ENCODE measurements around the gene GNB1L. TPM values are rescaled to one million over a fixed set of nuclear protein-coding genes. Genes with fewer than 3 reads are reported as not detected.

GNB1L gene
- total and polyA plus RNA-seq, 7 donors = 2.5 to 15.0 (median 5.3) TPM

- WGBS, 2 donors = 37 to 77% methylated on average over 21 of the region's 21 CpGs
- peaks cover 0 to 48% (median 33%) of the 10 kb centered on the region in 4 donors for H3K4me1 ChIP-seq
- TF ChIP-seq POLR2A (IDR thresholded peaks at IDR 0.05) (no peak), EP300 (IDR thresholded peaks at IDR 0.05) (no peak), POLR2AphosphoS5 (IDR thresholded peaks at IDR 0.05) (no peak), CTCF (IDR thresholded peaks at IDR 0.05) (no peak)
- peaks cover 0 to 25% (median 6%) of the 10 kb centered on the region in 4 donors for H3K36me3 ChIP-seq
- H3K4me3 ChIP-seq = no peak overlapping the region
- no peaks in the 10 kb centered on the region for H3K27me3 ChIP-seq
- intact Hi-C loops (cut with DNase I) = no loop called here
- peak; percentile 45 for DNase-seq
- H3K27ac ChIP-seq = no peak overlapping the region
- no peaks in the 10 kb centered on the region for H3K9me3 ChIP-seq
Measured at GRCh38 chr22:19876314-19876940, 21.8 kb upstream of the GNB1L start.

- 18 to 67% methylated on average over 23 of the region's 23 CpGs for WGBS, 2 donors
- Histone ChIP-seq H3K27me3 (no peaks in the 10 kb centered on the region), H3K4me3 (no peak overlapping the region), H3K27ac (no peak overlapping the region), H3K36me3 (peaks cover 0 to 25% (median 6%) of the 10 kb centered on the region in 4 donors), H3K4me1 (peaks cover 0 to 41% (median 26%) of the 10 kb centered on the region in 4 donors), H3K9me3 (no peaks in the 10 kb centered on the region)
- intact Hi-C loops (cut with DNase I) = no loop called here
- TF ChIP-seq POLR2A (IDR thresholded peaks at IDR 0.05) (no peak), POLR2AphosphoS5 (IDR thresholded peaks at IDR 0.05) (no peak), EP300 (IDR thresholded peaks at IDR 0.05) (no peak), CTCF (IDR thresholded peaks at IDR 0.05) (no peak)
- peak; percentile 59 for DNase-seq
Measured at GRCh38 chr22:19875531-19876313, 21.0 kb upstream of the GNB1L start.

- Histone ChIP-seq H3K36me3 (peaks cover 0 to 25% (median 6%) of the 10 kb centered on the region in 4 donors), H3K27me3 (no peaks in the 10 kb centered on the region), H3K4me1 (peaks cover 0 to 35% (median 21%) of the 10 kb centered on the region in 4 donors), H3K9me3 (no peaks in the 10 kb centered on the region), H3K4me3 (no peak overlapping the region), H3K27ac (peak overlapping the region in 1 of 4 donors; percentile 10)
- peak; percentile 65 for DNase-seq
- no peak for TF ChIP-seq CTCF (IDR thresholded peaks at IDR 0.05)
- TF ChIP-seq POLR2A (IDR thresholded peaks at IDR 0.05) = no peak
- no peak for TF ChIP-seq POLR2AphosphoS5 (IDR thresholded peaks at IDR 0.05)
- no peak for TF ChIP-seq EP300 (IDR thresholded peaks at IDR 0.05)
- WGBS, 2 donors = 46 to 81% methylated on average over 12 of the region's 12 CpGs
- intact Hi-C loops (cut with DNase I) = no loop called here
Measured at GRCh38 chr22:19875061-19875530, 20.4 kb upstream of the GNB1L start.

- Histone ChIP-seq H3K4me3 (no peak overlapping the region), H3K36me3 (peaks cover 0 to 25% (median 6%) of the 10 kb centered on the region in 4 donors), H3K27me3 (no peaks in the 10 kb centered on the region), H3K9me3 (no peaks in the 10 kb centered on the region), H3K27ac (peak overlapping the region in 1 of 4 donors; percentile 10), H3K4me1 (peaks cover 0 to 29% (median 15%) of the 10 kb centered on the region in 4 donors)
- intact Hi-C loops (cut with DNase I) = no loop called here
- peak; percentile 63 for DNase-seq
- 22 to 61% methylated on average over 27 of the region's 27 CpGs for WGBS, 2 donors
- TF ChIP-seq POLR2AphosphoS5 (IDR thresholded peaks at IDR 0.05) (no peak), POLR2A (IDR thresholded peaks at IDR 0.05) (no peak), EP300 (IDR thresholded peaks at IDR 0.05) (no peak), CTCF (IDR thresholded peaks at IDR 0.05) (no peak)
Measured at GRCh38 chr22:19874307-19875060, 19.8 kb upstream of the GNB1L start.
